ENCODE results near the gene CDH13.

DNA sequence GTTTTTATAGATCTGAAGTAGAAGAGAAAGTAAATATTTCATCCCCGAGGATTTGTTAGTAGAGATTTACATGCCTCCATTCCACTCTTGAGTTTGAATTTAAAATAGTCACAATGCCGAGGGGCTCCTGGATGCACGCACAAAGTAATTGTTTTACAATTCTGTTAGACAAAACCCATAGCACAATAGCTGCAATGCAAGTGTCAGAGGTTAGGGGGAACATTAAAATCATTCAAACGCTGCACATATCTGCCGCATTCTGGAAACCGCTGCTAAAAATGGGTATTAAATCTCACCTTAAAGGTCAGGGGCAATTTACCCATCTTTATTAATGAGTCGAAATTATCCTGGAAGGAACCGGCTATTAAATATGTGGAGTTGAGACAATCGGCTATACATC, 652.5 kb downstream of the CDH13 start:
- no peak for TF ChIP-seq EZH2 (IDR thresholded peaks at IDR 0.05; ENCODE audit: borderline replicate concordance, low read depth, low read length, severe bottlenecking)
- TF ChIP-seq, protein P1, sequence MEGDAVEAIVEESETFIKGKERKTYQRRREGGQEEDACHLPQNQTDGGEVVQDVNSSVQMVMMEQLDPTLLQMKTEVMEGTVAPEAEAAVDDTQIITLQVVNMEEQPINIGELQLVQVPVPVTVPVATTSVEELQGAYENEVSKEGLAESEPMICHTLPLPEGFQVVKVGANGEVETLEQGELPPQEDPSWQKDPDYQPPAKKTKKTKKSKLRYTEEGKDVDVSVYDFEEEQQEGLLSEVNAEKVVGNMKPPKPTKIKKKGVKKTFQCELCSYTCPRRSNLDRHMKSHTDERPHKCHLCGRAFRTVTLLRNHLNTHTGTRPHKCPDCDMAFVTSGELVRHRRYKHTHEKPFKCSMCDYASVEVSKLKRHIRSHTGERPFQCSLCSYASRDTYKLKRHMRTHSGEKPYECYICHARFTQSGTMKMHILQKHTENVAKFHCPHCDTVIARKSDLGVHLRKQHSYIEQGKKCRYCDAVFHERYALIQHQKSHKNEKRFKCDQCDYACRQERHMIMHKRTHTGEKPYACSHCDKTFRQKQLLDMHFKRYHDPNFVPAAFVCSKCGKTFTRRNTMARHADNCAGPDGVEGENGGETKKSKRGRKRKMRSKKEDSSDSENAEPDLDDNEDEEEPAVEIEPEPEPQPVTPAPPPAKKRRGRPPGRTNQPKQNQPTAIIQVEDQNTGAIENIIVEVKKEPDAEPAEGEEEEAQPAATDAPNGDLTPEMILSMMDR (IDR thresholded peaks at IDR 0.05; ENCODE audit: borderline replicate concordance, extremely low read depth, low read length, poor library complexity, severe bottlenecking) = no peak
